Measurements from ENCODE around the gene MEF2C. TPM values are rescaled to one million over a fixed set of nuclear protein-coding genes. Genes with fewer than 3 reads are reported as not detected.

The MEF2C gene
- total RNA-seq, 1 donor from 2014 or later = 57.7 TPM

GRCh38 chr5:88829054-88829453 is 53.9 kb downstream of the MEF2C start:
- no peak for DNase-seq (ENCODE audit: low spot score)

GRCh38 chr5:88827997-88828396 is 55.0 kb downstream of the MEF2C start:
- DNase-seq (ENCODE audit: low spot score) = no peak

DNA sequence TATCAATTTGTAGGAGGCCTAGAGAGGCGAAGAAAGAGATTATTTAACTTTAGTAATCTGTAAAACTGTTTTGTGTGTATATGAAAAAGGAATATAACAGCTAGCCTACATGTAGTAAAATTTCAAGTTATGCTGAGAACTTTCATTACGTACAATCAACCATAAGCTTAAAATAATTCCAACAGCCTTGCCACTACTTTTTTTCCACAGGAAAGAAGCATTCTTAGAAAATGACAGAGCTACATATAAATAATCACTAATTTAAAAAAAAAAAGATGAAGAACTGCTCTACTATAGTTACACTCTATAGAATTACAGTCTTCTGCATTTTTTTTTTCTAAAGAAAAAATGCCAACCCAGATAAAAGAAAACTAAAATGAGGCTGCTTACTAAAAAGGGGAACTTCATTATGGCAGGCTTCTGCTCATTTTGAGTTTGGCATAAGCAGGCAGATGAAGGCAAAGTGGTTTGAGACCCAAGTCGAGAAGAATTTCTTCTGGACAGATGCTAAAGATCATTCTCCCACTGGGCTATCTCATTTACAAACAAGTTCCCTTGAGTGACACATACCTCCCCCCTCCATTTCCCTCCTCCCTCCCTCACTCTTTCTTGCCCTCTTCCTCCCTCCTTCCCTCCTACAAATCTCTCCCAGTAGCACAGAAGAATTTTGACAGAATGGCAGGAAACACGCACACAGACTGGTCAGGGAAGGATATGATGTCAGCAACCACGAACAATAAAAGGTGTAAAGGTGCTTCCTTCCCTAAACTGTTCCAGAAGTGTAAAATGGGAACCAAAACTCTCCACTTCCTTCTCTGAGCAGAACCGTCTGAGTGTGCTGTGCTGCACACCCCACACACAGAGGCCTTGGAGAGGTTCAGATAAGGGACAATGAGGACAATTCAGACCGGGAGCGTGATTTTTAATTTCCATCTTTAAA is 56.1 kb downstream of the MEF2C start:
- no peak for DNase-seq (ENCODE audit: low spot score)

- DNase-seq (ENCODE audit: low spot score) = no peak
Observed at GRCh38 chr5:88825584-88826315, 57.2 kb downstream of the MEF2C start.

DNA sequence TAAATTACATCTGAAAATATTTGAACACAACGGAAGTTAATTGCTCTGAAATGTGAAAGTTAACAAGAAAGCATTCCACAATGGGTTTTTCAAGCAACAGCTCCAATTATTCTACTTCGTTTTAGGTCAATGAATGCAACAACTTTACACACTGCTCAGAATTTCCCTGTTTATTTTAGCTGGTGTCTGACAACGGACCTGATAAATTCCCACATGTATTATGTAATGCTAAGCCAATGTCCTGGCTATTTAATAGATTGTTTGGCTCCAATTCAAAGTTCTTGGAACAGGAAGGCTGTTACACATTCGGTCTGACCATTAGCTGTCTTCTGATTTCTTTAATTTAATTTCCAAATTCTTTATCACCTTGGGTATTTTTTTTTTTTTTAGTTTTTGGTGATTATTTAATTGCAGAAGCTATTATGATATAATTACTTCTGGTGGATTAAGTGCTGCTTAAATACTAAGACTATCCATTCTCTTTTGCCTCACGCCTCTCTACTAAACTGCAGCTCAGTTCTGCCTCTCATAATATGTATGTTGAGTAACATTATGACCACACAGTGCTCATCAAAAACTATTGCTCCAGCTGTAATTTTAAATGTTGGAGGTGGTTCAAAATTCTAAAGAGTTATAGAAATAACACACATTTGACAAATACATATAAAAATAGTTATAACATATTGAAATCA is 57.9 kb downstream of the MEF2C start:
- no peak for DNase-seq (ENCODE audit: low spot score)

GRCh38 chr5:88824141-88824540 is 58.8 kb downstream of the MEF2C start:
- DNase-seq (ENCODE audit: low spot score) = no peak

DNA sequence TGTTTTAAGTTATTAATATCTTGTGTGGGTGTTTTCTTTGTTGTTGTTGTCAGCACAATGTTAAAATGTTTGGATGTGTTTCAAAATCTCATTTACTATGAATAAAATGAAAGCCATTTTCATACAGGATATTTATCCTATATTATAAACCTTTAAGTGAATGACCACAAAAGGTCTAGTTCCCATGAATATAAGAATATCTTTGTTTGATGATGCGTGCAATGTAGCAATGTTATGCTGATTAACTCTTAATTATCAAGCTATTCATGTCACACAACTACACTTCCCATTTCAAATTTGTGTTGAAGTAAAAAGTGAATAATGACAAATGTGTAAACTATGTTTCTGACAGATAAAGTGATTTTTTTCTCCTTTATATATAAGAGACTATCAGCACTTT is 59.8 kb downstream of the MEF2C start:
- no peak for DNase-seq (ENCODE audit: low spot score)

- no peak for DNase-seq (ENCODE audit: low spot score)
Observed at GRCh38 chr5:88821161-88821560, 61.8 kb downstream of the MEF2C start.

- no peak for DNase-seq (ENCODE audit: low spot score)
Observed at GRCh38 chr5:88820581-88820980, 62.4 kb downstream of the MEF2C start.

- no peak for DNase-seq (ENCODE audit: low spot score)
Observed at GRCh38 chr5:88819301-88819999, 63.5 kb downstream of the MEF2C start.

DNA sequence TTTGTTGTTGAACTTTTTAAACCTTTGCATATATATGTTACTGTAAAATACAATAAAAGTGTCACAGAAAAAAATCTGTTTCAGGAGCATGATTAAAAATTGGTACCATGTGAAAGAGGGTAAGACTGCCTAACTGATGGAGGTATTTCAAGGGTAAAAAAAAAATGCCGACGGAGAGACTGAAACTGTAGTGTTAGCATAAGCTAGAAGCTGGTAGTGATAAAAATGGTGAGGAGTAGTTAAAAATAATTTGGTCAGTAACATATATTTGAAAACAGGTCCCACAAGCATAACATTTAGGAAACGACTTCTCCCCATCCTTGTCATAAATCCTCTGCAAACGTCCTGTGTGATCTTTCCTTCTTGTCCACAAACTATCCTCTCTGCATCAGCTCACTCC is 64.7 kb downstream of the MEF2C start:
- DNase-seq (ENCODE audit: low spot score) = no peak

GRCh38 chr5:88816195-88816594 is 66.8 kb downstream of the MEF2C start:
- no peak for DNase-seq (ENCODE audit: low spot score)

- no peak for DNase-seq (ENCODE audit: low spot score)
Observed at GRCh38 chr5:88815050-88815789, 67.8 kb downstream of the MEF2C start.

- no peak for DNase-seq (ENCODE audit: low spot score)
Observed at GRCh38 chr5:88813805-88814575, 69.0 kb downstream of the MEF2C start.

GRCh38 chr5:88813244-88813643 is 69.7 kb downstream of the MEF2C start:
- no peak for DNase-seq (ENCODE audit: low spot score)

- no peak for DNase-seq (ENCODE audit: low spot score)
Observed at GRCh38 chr5:88808153-88808552, 74.8 kb downstream of the MEF2C start.

- no peak for DNase-seq (ENCODE audit: low spot score)
Observed at GRCh38 chr5:88807327-88807726, 75.7 kb downstream of the MEF2C start.

DNA sequence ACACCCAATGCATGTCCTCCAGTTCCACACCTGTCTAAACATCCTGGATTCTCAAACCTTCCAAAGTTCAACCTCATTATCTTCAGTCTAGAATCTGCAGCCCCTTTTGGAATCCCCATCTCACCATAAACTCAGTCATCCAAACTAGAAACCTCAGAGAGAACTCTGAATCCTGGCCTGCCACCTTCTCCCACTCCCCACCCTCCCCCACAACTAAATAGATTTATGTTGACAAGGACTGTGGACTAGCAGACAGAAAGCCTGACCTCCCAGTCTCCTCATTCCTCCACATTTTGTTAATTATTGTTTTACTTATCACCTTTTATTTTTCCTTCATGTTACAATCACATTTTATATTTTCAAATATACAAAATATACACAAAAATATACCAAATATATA is 76.6 kb downstream of the MEF2C start:
- no peak for DNase-seq (ENCODE audit: low spot score)

DNA sequence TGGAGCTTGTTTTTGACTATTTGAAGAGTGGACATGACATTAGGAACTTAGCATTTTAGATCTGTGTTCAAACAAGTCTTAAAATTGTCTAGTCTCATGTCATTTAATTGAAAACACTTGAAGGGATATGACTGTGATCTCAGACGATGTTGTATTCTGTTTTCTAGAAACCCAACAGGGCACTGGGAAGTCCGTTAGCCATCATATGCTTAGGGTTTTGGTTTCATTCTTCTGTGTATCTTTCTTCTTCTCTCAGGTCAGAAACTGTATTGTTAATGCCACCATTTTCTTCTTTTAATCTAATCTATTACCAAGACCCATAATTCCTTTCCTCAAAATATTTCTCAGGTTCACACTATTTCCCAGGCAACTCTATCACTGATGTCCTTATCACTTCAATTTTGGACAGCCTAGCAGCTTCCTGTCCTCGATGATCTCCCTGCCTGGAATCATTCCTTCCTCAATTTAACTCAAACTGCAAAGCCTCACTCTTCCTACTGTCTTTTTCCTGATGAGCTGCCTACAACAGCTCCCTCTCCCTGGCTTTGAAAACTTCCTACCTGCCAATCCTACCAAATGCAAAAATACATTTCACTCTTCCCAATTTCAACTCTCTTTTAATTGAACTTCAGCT is 77.7 kb downstream of the MEF2C start:
- DNase-seq (ENCODE audit: low spot score) = no peak

GRCh38 chr5:88804444-88804843 is 78.5 kb downstream of the MEF2C start:
- no peak for DNase-seq (ENCODE audit: low spot score)
